Chondrocyte (in vitro differentiated cells): ENCODE results near the gene SRSF3. TPM values are rescaled to one million over a fixed set of nuclear protein-coding genes. Genes with fewer than 3 reads are reported as not detected.

Source experiments
- DNase-seq: peaks from one replicate; pipeline ENCODE4 v3.0.0; 2021; ENCODE audit warnings: mixed read lengths, low spot score
- H3K27ac Mint-ChIP-seq: one replicate; pipeline ENCODE4 v1.8.0; 2021; ENCODE audit warnings: mild to moderate bottlenecking, moderate library complexity, mixed read lengths; ENCODE audit not compliant: unreplicated experiment
- H3K27me3 Mint-ChIP-seq: 2 replicates; pipeline ENCODE4 v1.8.0; 2021; ENCODE audit warnings: low read depth, mixed read lengths
- H3K36me3 Mint-ChIP-seq: 2 replicates; pipeline ENCODE4 v1.8.0; 2021; ENCODE audit warnings: low read depth, mixed read lengths
- H3K4me1 Mint-ChIP-seq: 2 replicates; pipeline ENCODE4 v1.8.0; 2021; ENCODE audit warnings: low read depth, mild to moderate bottlenecking, mixed read lengths
- H3K4me3 Mint-ChIP-seq: one replicate; pipeline ENCODE4 v1.8.0; 2021; ENCODE audit warnings: mild to moderate bottlenecking, moderate library complexity, mixed read lengths; ENCODE audit not compliant: unreplicated experiment
- H3K9me3 Mint-ChIP-seq: 2 replicates; pipeline ENCODE4 v1.8.0; 2021; ENCODE audit warnings: low read depth, mixed read lengths
- CTCF ChIP-seq: fragments of 200-600 bp; sonication (generic); IDR thresholded peaks from 2 replicates; pipeline ENCODE4 v1.5.0; 2021; ENCODE audit warnings: antibody characterized with exemption, mild to moderate bottlenecking, moderate library complexity
- total RNA-seq: library from RNA; stranded (reverse); gene quantifications from 3 replicates; pipeline ENCODE4 v1.2.1, GENCODE V29; 2021

Gene SRSF3
- total RNA-seq, 1 donor from 2014 or later = 191 TPM

GRCh38 chr6:36576578-36576977 lies 17.6 kb upstream of the SRSF3 start:
- TF ChIP-seq CTCF = no peak
- H3K4me3 Mint-ChIP-seq = no peak overlapping the region
- peaks cover 42% of the 10 kb centered on the region for H3K4me1 Mint-ChIP-seq
- no peak for DNase-seq
- H3K36me3 Mint-ChIP-seq = no peaks in the 10 kb centered on the region
- H3K9me3 Mint-ChIP-seq = no peaks in the 10 kb centered on the region
- H3K27ac Mint-ChIP-seq = peak overlapping the region; percentile 78
- H3K27me3 Mint-ChIP-seq = no peaks in the 10 kb centered on the region

- Mint-ChIP-seq H3K27me3 (no peaks in the 10 kb centered on the region), H3K27ac (peak overlapping the region; percentile 78), H3K36me3 (no peaks in the 10 kb centered on the region), H3K4me3 (no peak overlapping the region), H3K4me1 (peaks cover 46% of the 10 kb centered on the region), H3K9me3 (no peaks in the 10 kb centered on the region)
- no peak for TF ChIP-seq CTCF
- DNase-seq = no peak
These were observed 16.9 kb upstream of the SRSF3 start for GRCh38 chr6:36577301-36577700.

- DNase-seq = no peak
- no peaks in the 10 kb centered on the region for H3K36me3 Mint-ChIP-seq
- no peak overlapping the region for H3K4me3 Mint-ChIP-seq
- peak overlapping the region; percentile 78 for H3K27ac Mint-ChIP-seq
- H3K9me3 Mint-ChIP-seq = no peaks in the 10 kb centered on the region
- H3K27me3 Mint-ChIP-seq = no peaks in the 10 kb centered on the region
- no peak for TF ChIP-seq CTCF
- H3K4me1 Mint-ChIP-seq = peaks cover 46% of the 10 kb centered on the region
These were observed 16.1 kb upstream of the SRSF3 start for GRCh38 chr6:36578030-36578429.

GRCh38 chr6:36578431-36578830 lies 15.7 kb upstream of the SRSF3 start:
- Mint-ChIP-seq H3K27ac (peak overlapping the region; percentile 78), H3K4me3 (no peak overlapping the region), H3K9me3 (no peaks in the 10 kb centered on the region), H3K27me3 (no peaks in the 10 kb centered on the region), H3K4me1 (peaks cover 46% of the 10 kb centered on the region), H3K36me3 (no peaks in the 10 kb centered on the region)
- TF ChIP-seq CTCF = no peak
- DNase-seq = no peak

- TF ChIP-seq CTCF = no peak
- no peaks in the 10 kb centered on the region for H3K9me3 Mint-ChIP-seq
- H3K4me1 Mint-ChIP-seq = peaks cover 48% of the 10 kb centered on the region
- H3K27me3 Mint-ChIP-seq = no peaks in the 10 kb centered on the region
- H3K4me3 Mint-ChIP-seq = no peak overlapping the region
- H3K36me3 Mint-ChIP-seq = no peaks in the 10 kb centered on the region
- peak overlapping the region; percentile 70 for H3K27ac Mint-ChIP-seq
- no peak for DNase-seq
These were observed 14.0 kb upstream of the SRSF3 start for GRCh38 chr6:36580184-36580526.
